22Rv1 (cell line): ENCODE measurements around the gene RBM7.

Experiments
- CTCF ChIP-seq: fragments of 450-650 bp; IDR thresholded peaks from 2 replicates; pipeline ENCODE4 v1.5.1; 2017; ENCODE audit warnings: mild to moderate bottlenecking
- ZFX ChIP-seq: fragments of 450-650 bp; IDR thresholded peaks from 2 replicates; pipeline ENCODE4 v1.6.1; 2017; ENCODE audit warnings: antibody characterized with exemption, borderline replicate concordance

- TF ChIP-seq CTCF (no peak), ZFX (no peak)
Measured at GRCh38 chr11:114447444-114447843, 47.0 kb downstream of the RBM7 start.
